ENCODE results near the gene PRSS16. TPM values are rescaled to one million over a fixed set of nuclear protein-coding genes. Genes with fewer than 3 reads are reported as not detected.

PRSS16 gene
- total and polyA plus RNA-seq, 9 of the 15 experiments (the other 6 are each of a cell fraction or from before 2014, with no cell fraction given), result 4.5 to 21.3 (median 12.1) TPM

- TF ChIP-seq, protein P1, sequence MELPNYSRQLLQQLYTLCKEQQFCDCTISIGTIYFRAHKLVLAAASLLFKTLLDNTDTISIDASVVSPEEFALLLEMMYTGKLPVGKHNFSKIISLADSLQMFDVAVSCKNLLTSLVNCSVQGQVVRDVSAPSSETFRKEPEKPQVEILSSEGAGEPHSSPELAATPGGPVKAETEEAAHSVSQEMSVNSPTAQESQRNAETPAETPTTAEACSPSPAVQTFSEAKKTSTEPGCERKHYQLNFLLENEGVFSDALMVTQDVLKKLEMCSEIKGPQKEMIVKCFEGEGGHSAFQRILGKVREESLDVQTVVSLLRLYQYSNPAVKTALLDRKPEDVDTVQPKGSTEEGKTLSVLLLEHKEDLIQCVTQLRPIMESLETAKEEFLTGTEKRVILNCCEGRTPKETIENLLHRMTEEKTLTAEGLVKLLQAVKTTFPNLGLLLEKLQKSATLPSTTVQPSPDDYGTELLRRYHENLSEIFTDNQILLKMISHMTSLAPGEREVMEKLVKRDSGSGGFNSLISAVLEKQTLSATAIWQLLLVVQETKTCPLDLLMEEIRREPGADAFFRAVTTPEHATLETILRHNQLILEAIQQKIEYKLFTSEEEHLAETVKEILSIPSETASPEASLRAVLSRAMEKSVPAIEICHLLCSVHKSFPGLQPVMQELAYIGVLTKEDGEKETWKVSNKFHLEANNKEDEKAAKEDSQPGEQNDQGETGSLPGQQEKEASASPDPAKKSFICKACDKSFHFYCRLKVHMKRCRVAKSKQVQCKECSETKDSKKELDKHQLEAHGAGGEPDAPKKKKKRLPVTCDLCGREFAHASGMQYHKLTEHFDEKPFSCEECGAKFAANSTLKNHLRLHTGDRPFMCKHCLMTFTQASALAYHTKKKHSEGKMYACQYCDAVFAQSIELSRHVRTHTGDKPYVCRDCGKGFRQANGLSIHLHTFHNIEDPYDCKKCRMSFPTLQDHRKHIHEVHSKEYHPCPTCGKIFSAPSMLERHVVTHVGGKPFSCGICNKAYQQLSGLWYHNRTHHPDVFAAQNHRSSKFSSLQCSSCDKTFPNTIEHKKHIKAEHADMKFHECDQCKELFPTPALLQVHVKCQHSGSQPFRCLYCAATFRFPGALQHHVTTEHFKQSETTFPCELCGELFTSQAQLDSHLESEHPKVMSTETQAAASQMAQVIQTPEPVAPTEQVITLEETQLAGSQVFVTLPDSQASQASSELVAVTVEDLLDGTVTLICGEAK (IDR thresholded peaks at IDR 0.05), result peak; percentile 17; the same call in 1 of the 2 replicates
- TF ChIP-seq, protein P1 (CRISPR knock-in tag; IDR thresholded peaks at IDR 0.05), result no peak
- no peak for TF ChIP-seq ESRRA (IDR thresholded peaks at IDR 0.05; ENCODE audit: borderline replicate concordance, low read depth)
- TF ChIP-seq CEBPG (CRISPR knock-in tag; IDR thresholded peaks at IDR 0.05), result peak; percentile 44; the same call in 1 of the 2 replicates
- no peak for TF ChIP-seq CEBPG (tag; conservative IDR thresholded peaks at IDR 0.05 in 1 of 2, IDR thresholded peaks at IDR 0.05 in 1 of 2)
- no peak for TF ChIP-seq ETV5 (CRISPR knock-in tag; IDR thresholded peaks at IDR 0.05; ENCODE audit: low read depth)
- TF ChIP-seq, protein P2, sequence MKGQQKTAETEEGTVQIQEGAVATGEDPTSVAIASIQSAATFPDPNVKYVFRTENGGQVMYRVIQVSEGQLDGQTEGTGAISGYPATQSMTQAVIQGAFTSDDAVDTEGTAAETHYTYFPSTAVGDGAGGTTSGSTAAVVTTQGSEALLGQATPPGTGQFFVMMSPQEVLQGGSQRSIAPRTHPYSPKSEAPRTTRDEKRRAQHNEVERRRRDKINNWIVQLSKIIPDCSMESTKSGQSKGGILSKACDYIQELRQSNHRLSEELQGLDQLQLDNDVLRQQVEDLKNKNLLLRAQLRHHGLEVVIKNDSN (CRISPR knock-in tag; IDR thresholded peaks at IDR 0.05), result no peak
- TF ChIP-seq, protein P3, sequence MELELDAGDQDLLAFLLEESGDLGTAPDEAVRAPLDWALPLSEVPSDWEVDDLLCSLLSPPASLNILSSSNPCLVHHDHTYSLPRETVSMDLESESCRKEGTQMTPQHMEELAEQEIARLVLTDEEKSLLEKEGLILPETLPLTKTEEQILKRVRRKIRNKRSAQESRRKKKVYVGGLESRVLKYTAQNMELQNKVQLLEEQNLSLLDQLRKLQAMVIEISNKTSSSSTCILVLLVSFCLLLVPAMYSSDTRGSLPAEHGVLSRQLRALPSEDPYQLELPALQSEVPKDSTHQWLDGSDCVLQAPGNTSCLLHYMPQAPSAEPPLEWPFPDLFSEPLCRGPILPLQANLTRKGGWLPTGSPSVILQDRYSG (tag; conservative IDR thresholded peaks at IDR 0.05; ENCODE audit: low read depth), result no peak
- no peak for TF ChIP-seq SAFB2 (IDR thresholded peaks at IDR 0.05; ENCODE audit: borderline replicate concordance, low read depth, low read length, severe bottlenecking)
- TF ChIP-seq, protein P4, sequence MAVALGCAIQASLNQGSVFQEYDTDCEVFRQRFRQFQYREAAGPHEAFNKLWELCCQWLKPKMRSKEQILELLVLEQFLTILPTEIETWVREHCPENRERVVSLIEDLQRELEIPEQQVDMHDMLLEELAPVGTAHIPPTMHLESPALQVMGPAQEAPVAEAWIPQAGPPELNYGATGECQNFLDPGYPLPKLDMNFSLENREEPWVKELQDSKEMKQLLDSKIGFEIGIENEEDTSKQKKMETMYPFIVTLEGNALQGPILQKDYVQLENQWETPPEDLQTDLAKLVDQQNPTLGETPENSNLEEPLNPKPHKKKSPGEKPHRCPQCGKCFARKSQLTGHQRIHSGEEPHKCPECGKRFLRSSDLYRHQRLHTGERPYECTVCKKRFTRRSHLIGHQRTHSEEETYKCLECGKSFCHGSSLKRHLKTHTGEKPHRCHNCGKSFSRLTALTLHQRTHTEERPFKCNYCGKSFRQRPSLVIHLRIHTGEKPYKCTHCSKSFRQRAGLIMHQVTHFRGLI (CRISPR knock-in tag; IDR thresholded peaks at IDR 0.05), result no peak
- TF ChIP-seq RAD21 (CRISPR knock-in tag; conservative IDR thresholded peaks at IDR 0.05 in 1 of 2, IDR thresholded peaks at IDR 0.05 in 1 of 2), result no peak
Measured at GRCh38 chr6:27250277-27251111, 3.0 kb downstream of the PRSS16 start (continued).

Measured in K562 (cell line).